IMR-90 (cell line): ENCODE results near the gene DBP. TPM values are rescaled to one million over a fixed set of nuclear protein-coding genes. Genes with fewer than 3 reads are reported as not detected.

Experiments
- ATAC-seq: fragments of 200-7000 bp; cut with Tn5 transposase; 2 replicates; pipeline ENCODE4 v1.9.1; 2020; ENCODE audit warnings: low read depth, mild to moderate bottlenecking, moderate library complexity
- BruUV-seq: library from RNA; stranded (reverse); fragments of 400-500 nt; replicated peaks from 2 replicates; lab custom pipeline; 2021; lab: Mats Ljungman, UMichigan
- CTCF ChIA-PET: fragments of 300-600 bp; formaldehyde crosslinking; extraction: SDS; loops from one replicate; lab custom pipeline; 2021; ENCODE audit warnings: antibody characterized with exemption; lab: Yijun Ruan, JAX
- POLR2A ChIA-PET: fragments of 300-600 bp; sonication (Branson Sonifier 250); formaldehyde crosslinking; loops from one replicate; lab custom pipeline; 2022; ENCODE audit warnings: antibody characterized with exemption; ENCODE audit not compliant: unreplicated experiment; lab: Charles Lee
- DNase-seq: peaks from one replicate; pipeline ENCODE4 v3.0.0; 2013
- H2AFZ ChIP-seq: replicated peaks from 2 replicates; pipeline ENCODE3; 2013; ENCODE audit warnings: low read length, mild to moderate bottlenecking; ENCODE audit not compliant: poor library complexity
- H2AK5ac ChIP-seq: 2 replicates; pipeline ENCODE4 v1.6.1; 2013; ENCODE audit warnings: low read depth, low read length, inconsistent platforms
- H2AK9ac ChIP-seq: replicated peaks from 2 replicates; pipeline ENCODE3; 2013; ENCODE audit warnings: mild to moderate bottlenecking, low read depth, low read length, moderate library complexity; ENCODE audit not compliant: poor library complexity
- H2BK120ac ChIP-seq: 2 replicates; pipeline ENCODE4 v1.6.1; 2013; ENCODE audit warnings: low read depth, low read length, inconsistent platforms
- H2BK15ac ChIP-seq: 3 replicates; pipeline ENCODE4 v1.6.1; 2013; ENCODE audit warnings: low read depth, low read length, inconsistent platforms
- H2BK20ac ChIP-seq: 2 replicates; pipeline ENCODE4 v1.6.1; 2013; ENCODE audit warnings: low read depth, mild to moderate bottlenecking, inconsistent platforms, low read length, moderate library complexity
- H2BK5ac ChIP-seq: 2 replicates; pipeline ENCODE4 v1.6.1; 2013; ENCODE audit warnings: mild to moderate bottlenecking, low read depth, low read length, inconsistent platforms; ENCODE audit not compliant: poor library complexity, severe bottlenecking
- H3K14ac ChIP-seq: replicated peaks from 2 replicates; pipeline ENCODE4 v1.6.1; 2013; ENCODE audit warnings: low read depth, low read length, inconsistent platforms
- H3K18ac ChIP-seq: 2 replicates; pipeline ENCODE4 v1.6.1; 2013; ENCODE audit warnings: low read depth, low read length, control low read depth
- H3K23ac ChIP-seq: 2 replicates; pipeline ENCODE4 v1.6.1; 2013; ENCODE audit warnings: low read depth, low read length, inconsistent platforms
- H3K27ac ChIP-seq: 2 replicates; pipeline ENCODE4 v1.5.1; 2013; ENCODE audit warnings: mild to moderate bottlenecking, control low read depth, low read length; ENCODE audit not compliant: insufficient read depth
- H3K27me3 ChIP-seq: 2 replicates; pipeline ENCODE4 v1.6.1; 2013; ENCODE audit warnings: low read length; ENCODE audit not compliant: control insufficient read depth, insufficient read depth
- H3K36me3 ChIP-seq: 2 replicates; pipeline ENCODE4 v1.6.1; 2013; ENCODE audit warnings: low read length, mixed read lengths; ENCODE audit not compliant: control insufficient read depth, insufficient read depth
- H3K4ac ChIP-seq: 2 replicates; pipeline ENCODE4 v1.6.1; 2013; ENCODE audit warnings: low read depth, low read length, inconsistent platforms
- H3K4me1 ChIP-seq: 2 replicates; pipeline ENCODE4 v1.6.1; 2013; ENCODE audit warnings: low read length, mixed read lengths; ENCODE audit not compliant: control insufficient read depth, insufficient read depth
- H3K4me2 ChIP-seq: 2 replicates; pipeline ENCODE4 v1.6.1; 2013; ENCODE audit warnings: low read depth, mild to moderate bottlenecking, control low read depth, low read length, moderate library complexity
- H3K4me3 ChIP-seq: 2 replicates; pipeline ENCODE4 v1.5.1; 2013; ENCODE audit warnings: low read depth, mild to moderate bottlenecking, control low read depth, low read length, moderate library complexity; ENCODE audit not compliant: insufficient read depth
- H3K56ac ChIP-seq: 2 replicates; pipeline ENCODE4 v1.6.1; 2013; ENCODE audit warnings: low read length, inconsistent platforms; ENCODE audit not compliant: insufficient read depth; ENCODE audit errors: extremely low read depth
- H3K79me1 ChIP-seq, 2 experiments: 2 replicates each; pipeline ENCODE4 v1.6.1; 2013; ENCODE audit warnings: low read length in 2 of 2, inconsistent platforms in 1 of 2, low read depth in 1 of 2
- H3K9ac ChIP-seq: 2 replicates; pipeline ENCODE4 v1.6.1; 2013; ENCODE audit warnings: low read depth, low read length, control low read depth
- H3K9me1 ChIP-seq: 2 replicates; pipeline ENCODE4 v1.6.1; 2013; ENCODE audit warnings: low read length, inconsistent platforms; ENCODE audit not compliant: insufficient read depth
- H3K9me3 ChIP-seq: 2 replicates; pipeline ENCODE4 v1.6.1; 2013; ENCODE audit warnings: low read length; ENCODE audit not compliant: control insufficient read depth, insufficient read depth
- H4K20me1 ChIP-seq: 2 replicates; pipeline ENCODE4 v1.6.1; 2013; ENCODE audit warnings: low read length, inconsistent platforms; ENCODE audit not compliant: insufficient read depth
- H4K5ac ChIP-seq: 2 replicates; pipeline ENCODE4 v1.6.1; 2013; ENCODE audit warnings: mild to moderate bottlenecking, low read depth, low read length, control low read depth
- H4K8ac ChIP-seq, 2 experiments: 2 replicates each; pipeline ENCODE4 v1.6.1; 2013; ENCODE audit warnings: low read depth in 2 of 2, low read length in 2 of 2, control low read depth in 1 of 2, inconsistent platforms in 1 of 2
- H4K91ac ChIP-seq: 2 replicates; pipeline ENCODE4 v1.6.1; 2013; ENCODE audit warnings: low read depth, low read length, inconsistent platforms; ENCODE audit not compliant: insufficient read depth
- BHLHE40 ChIP-seq: fragments of 150-350 bp; IDR thresholded peaks from 2 replicates; pipeline ENCODE4 v1.6.1; 2016; ENCODE audit warnings: mild to moderate bottlenecking, low read depth, low read length
- CEBPB ChIP-seq: IDR thresholded peaks from 2 replicates; pipeline ENCODE4 v1.6.1; 2012; ENCODE audit warnings: low read depth, low read length, improper control_type of control experiment
- CHD1 ChIP-seq: IDR thresholded peaks from 2 replicates; pipeline ENCODE4 v1.6.1; 2012; ENCODE audit warnings: low read depth, low read length, improper control_type of control experiment
- FOS ChIP-seq: fragments of 150-350 bp; IDR thresholded peaks from 2 replicates; pipeline ENCODE4 v1.6.1; 2016; ENCODE audit warnings: low read depth, low read length
- MAFK ChIP-seq: IDR thresholded peaks from 2 replicates; pipeline ENCODE4 v1.6.1; 2012; ENCODE audit warnings: low read depth, low read length, improper control_type of control experiment
- MAZ ChIP-seq: IDR thresholded peaks from 2 replicates; pipeline ENCODE4 v1.6.1; 2012; ENCODE audit warnings: low read depth, mild to moderate bottlenecking, low read length, improper control_type of control experiment, moderate library complexity, borderline replicate concordance
- MXI1 ChIP-seq: IDR thresholded peaks from 2 replicates; pipeline ENCODE4 v1.6.1; 2012; ENCODE audit warnings: low read depth, mild to moderate bottlenecking, low read length, moderate library complexity, borderline replicate concordance
- NFE2L2 ChIP-seq: fragments of 150-350 bp; IDR thresholded peaks from 2 replicates; pipeline ENCODE4 v1.6.1; 2016; ENCODE audit warnings: low read depth, mild to moderate bottlenecking, low read length
- POLR2A ChIP-seq: IDR thresholded peaks from 2 replicates; pipeline ENCODE4 v1.6.1; 2012; ENCODE audit warnings: mild to moderate bottlenecking, low read depth, low read length
- RAD21 ChIP-seq: IDR thresholded peaks from 2 replicates; pipeline ENCODE4 v1.6.1; 2012; ENCODE audit warnings: low read length, improper control_type of control experiment
- RCOR1 ChIP-seq: IDR thresholded peaks from 2 replicates; pipeline ENCODE4 v1.6.1; 2012; ENCODE audit warnings: mild to moderate bottlenecking, low read length, improper control_type of control experiment; ENCODE audit not compliant: insufficient replicate concordance
- RFX5 ChIP-seq: IDR thresholded peaks from 2 replicates; pipeline ENCODE4 v1.8.0; 2012; ENCODE audit warnings: low read depth, mild to moderate bottlenecking, low read length, moderate library complexity
- SMC3 ChIP-seq: fragments of 150-350 bp; IDR thresholded peaks from 2 replicates; pipeline ENCODE4 v1.6.1; 2016; ENCODE audit warnings: low read depth, mild to moderate bottlenecking, antibody characterized with exemption, low read length, moderate library complexity
- WGBS, 2 experiments: methylation state at CpG; one replicate each; pipeline versions ENCODE4 v1.1.5 to v1.1.7; 2013; ENCODE audit warnings: missing lambda C conversion rate in 2 of 2; ENCODE audit not compliant: insufficient read length in 1 of 2; ENCODE audit errors: extremely low coverage in 2 of 2; 5-methylcytosine and 5-hydroxymethylcytosine counted together
- dilution Hi-C: fragments of 300-500 bp; cut with HindIII; formaldehyde crosslinking; loops from one replicate; pipeline ENCODE4 v1.14.3; 2018; ENCODE audit warnings: low sequenced_read_pairs; ENCODE audit not compliant: unreplicated experiment
- in situ Hi-C: fragments of 300-500 bp; cut with MboI; formaldehyde crosslinking; loops from 3 replicates; pipeline ENCODE4 v1.14.3; 2019; ENCODE audit warnings: low sequenced_read_pairs, inconsistent platforms, mixed read lengths
- intact Hi-C: fragments of 100-400 bp; cut with micrococcal nuclease; formaldehyde crosslinking; loops from 2 replicates; pipeline ENCODE4 v1.10.0; 2022
- polyA plus RNA-seq, 3 experiments: library from polyadenylated mRNA; depleted of rRNA; stranded (reverse); fragments of >200 nt; gene quantifications; 2 replicates each; pipeline ENCODE4 v1.2.3, GENCODE V29; 2012; ENCODE audit warnings: low replicate concordance in 1 of 3
- total RNA-seq: library from RNA; depleted of rRNA; stranded (reverse); fragments of >200 nt; gene quantifications from 2 replicates; pipeline ENCODE4 v1.2.3, GENCODE V29; 2012
- TF ChIP-seq, protein P1 (sequence below): fragments of 150-350 bp; IDR thresholded peaks from 2 replicates; pipeline ENCODE4 v1.6.1; 2016; ENCODE audit warnings: low read depth, mild to moderate bottlenecking, low read length, moderate library complexity, borderline replicate concordance
- TF ChIP-seq, protein P2 (sequence below): conservative IDR thresholded peaks from 2 replicates; pipeline ENCODE4 v1.5.1; 2012; ENCODE audit warnings: mild to moderate bottlenecking, low read depth, low read length, improper control_type of control experiment
- TF ChIP-seq, protein P3 (sequence below): fragments of 150-350 bp; IDR thresholded peaks from 2 replicates; pipeline ENCODE4 v1.6.1; 2017; ENCODE audit warnings: mild to moderate bottlenecking, antibody characterized with exemption, low read length, low read depth

Gene DBP
- total and polyA plus RNA-seq, 2 of the 4 experiments (the other 2 are of a cell fraction): 3.0 to 3.6 TPM

DNA sequence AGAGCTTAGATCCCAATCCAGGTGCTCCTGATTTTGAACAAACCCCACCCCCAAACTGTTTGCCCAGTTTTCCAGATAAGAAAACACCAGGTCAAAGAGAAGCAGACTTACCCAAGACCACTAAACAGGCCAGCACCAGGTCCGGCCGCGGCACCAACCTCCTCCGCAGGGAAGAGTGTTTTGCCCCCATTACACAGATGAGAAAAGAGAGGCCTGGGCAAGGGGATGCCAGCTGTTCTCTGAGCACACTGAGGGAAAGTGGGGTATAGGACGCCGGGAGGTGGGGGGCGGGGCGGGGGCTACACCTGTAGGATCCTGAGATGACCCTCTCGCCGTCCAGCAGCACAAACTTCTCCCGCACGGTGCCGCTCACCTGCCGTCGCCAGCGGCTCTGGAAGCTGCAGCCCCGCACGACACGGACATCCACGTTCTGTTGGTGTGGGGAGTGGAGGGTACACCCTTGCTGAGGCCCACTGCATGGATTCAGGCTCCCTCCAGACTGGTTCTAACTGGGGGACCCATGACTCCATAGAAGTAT is 27.5 kb downstream of the DBP start:
- H3K9me1 ChIP-seq: no peaks in the 10 kb centered on the region
- no CpG with 5 or more reads among the region's 20 CpGs for WGBS, 2 experiments
- no peak overlapping the region for H3K4ac ChIP-seq
- ChIA-PET POLR2A (no interaction called here), CTCF (interaction anchor here (0.5 to 0.9 kb wide), 2 partner anchors 28 to 120 kb away, joined by 3 to 4 read pairs; no protein-coding TSS in a partner anchor)
- no TSS peak for BruUV-seq
- no peak overlapping the region for H3K4me3 ChIP-seq
- H3K4me1 ChIP-seq: no peaks in the 10 kb centered on the region
- H4K8ac ChIP-seq: no peak overlapping the region
- no peak overlapping the region for H3K56ac ChIP-seq
- H3K4me2 ChIP-seq: no peak overlapping the region
- ATAC-seq (no peak), DNase-seq (no peak)
- no peak overlapping the region for H3K9ac ChIP-seq
- no peak overlapping the region for H2BK15ac ChIP-seq
- no peak overlapping the region for H2BK120ac ChIP-seq
- H2BK5ac ChIP-seq: no peak overlapping the region
- dilution Hi-C loops: no loop called here
- no peaks in the 10 kb centered on the region for H3K27me3 ChIP-seq
- H3K14ac ChIP-seq: no peak overlapping the region
- peaks cover 13% of the 10 kb centered on the region; the same call in 1 of the 2 replicates for H4K20me1 ChIP-seq
- H4K91ac ChIP-seq: no peak overlapping the region
- in situ Hi-C loops: no loop called here
- no peaks in the 10 kb centered on the region for H3K79me1 ChIP-seq
- no peak overlapping the region for H4K5ac ChIP-seq
- H3K23ac ChIP-seq: no peak overlapping the region
- no peak overlapping the region for H3K18ac ChIP-seq
- H2AFZ ChIP-seq: no peak overlapping the region
- no peak overlapping the region for H3K27ac ChIP-seq
- no peak overlapping the region for H2AK5ac ChIP-seq
- no peaks in the 10 kb centered on the region; the same call in 1 of the 2 replicates for H3K36me3 ChIP-seq
- H2BK20ac ChIP-seq: no peak overlapping the region
- H2AK9ac ChIP-seq: no peak overlapping the region
- TF ChIP-seq RCOR1: no peak
- no peak for TF ChIP-seq RAD21
- TF ChIP-seq, protein P1, sequence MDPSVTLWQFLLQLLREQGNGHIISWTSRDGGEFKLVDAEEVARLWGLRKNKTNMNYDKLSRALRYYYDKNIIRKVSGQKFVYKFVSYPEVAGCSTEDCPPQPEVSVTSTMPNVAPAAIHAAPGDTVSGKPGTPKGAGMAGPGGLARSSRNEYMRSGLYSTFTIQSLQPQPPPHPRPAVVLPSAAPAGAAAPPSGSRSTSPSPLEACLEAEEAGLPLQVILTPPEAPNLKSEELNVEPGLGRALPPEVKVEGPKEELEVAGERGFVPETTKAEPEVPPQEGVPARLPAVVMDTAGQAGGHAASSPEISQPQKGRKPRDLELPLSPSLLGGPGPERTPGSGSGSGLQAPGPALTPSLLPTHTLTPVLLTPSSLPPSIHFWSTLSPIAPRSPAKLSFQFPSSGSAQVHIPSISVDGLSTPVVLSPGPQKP: no peak
- TF ChIP-seq MAFK: no peak
- TF ChIP-seq CHD1: no peak
- no peak for TF ChIP-seq MXI1
- TF ChIP-seq FOS: no peak
- no peak for TF ChIP-seq BHLHE40
- no peak for TF ChIP-seq MAZ
- no peak for TF ChIP-seq RFX5
- no peak for TF ChIP-seq POLR2A
- no peak for TF ChIP-seq CEBPB
- no peak for TF ChIP-seq SMC3
- TF ChIP-seq, protein P2, sequence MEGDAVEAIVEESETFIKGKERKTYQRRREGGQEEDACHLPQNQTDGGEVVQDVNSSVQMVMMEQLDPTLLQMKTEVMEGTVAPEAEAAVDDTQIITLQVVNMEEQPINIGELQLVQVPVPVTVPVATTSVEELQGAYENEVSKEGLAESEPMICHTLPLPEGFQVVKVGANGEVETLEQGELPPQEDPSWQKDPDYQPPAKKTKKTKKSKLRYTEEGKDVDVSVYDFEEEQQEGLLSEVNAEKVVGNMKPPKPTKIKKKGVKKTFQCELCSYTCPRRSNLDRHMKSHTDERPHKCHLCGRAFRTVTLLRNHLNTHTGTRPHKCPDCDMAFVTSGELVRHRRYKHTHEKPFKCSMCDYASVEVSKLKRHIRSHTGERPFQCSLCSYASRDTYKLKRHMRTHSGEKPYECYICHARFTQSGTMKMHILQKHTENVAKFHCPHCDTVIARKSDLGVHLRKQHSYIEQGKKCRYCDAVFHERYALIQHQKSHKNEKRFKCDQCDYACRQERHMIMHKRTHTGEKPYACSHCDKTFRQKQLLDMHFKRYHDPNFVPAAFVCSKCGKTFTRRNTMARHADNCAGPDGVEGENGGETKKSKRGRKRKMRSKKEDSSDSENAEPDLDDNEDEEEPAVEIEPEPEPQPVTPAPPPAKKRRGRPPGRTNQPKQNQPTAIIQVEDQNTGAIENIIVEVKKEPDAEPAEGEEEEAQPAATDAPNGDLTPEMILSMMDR: no peak
- no peak for TF ChIP-seq NFE2L2
- TF ChIP-seq, protein P3, sequence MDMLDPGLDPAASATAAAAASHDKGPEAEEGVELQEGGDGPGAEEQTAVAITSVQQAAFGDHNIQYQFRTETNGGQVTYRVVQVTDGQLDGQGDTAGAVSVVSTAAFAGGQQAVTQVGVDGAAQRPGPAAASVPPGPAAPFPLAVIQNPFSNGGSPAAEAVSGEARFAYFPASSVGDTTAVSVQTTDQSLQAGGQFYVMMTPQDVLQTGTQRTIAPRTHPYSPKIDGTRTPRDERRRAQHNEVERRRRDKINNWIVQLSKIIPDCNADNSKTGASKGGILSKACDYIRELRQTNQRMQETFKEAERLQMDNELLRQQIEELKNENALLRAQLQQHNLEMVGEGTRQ: no peak
- H3K9me3 ChIP-seq: no peaks in the 10 kb centered on the region
- intact Hi-C loops: loop anchor here (2.0 kb wide), 1 partner anchor 21 kb away; no protein-coding TSS in a partner anchor
